Measurements from ENCODE around the gene CADM1. TPM values are rescaled to one million over a fixed set of nuclear protein-coding genes. Genes with fewer than 3 reads are reported as not detected.

CADM1 gene
- total RNA-seq, 1 donor, result 0.45 TPM

DNA sequence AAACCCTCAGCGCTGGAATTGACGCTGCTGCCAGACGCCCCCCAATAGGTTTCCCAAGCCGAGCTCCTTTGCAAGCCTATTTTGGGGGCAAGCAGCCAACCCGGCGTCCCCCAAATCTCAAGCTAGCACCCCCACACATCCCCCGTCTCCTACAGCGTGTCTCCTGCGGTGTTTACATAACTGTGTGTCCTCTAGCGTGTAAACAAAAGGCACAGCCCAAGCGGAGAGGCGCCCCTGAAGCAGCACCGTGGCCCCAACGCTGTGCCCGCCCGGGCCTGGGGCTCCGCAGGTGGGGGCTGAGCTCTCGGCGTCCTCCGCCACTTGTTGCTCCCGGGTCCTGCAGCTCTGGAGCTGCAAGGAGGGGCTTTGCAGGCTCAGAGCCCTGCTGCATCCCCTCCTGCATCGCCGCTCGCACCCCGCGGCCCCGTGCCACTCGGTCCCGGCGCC, 1.6 kb downstream of the CADM1 start:
- TF ChIP-seq CTCF (IDR thresholded peaks at IDR 0.05; ENCODE audit: insufficient read depth, low read length), result no peak
- no peak for DNase-seq (ENCODE audit: low read depth)
- H3K4me3 ChIP-seq (ENCODE audit: low read depth, low read length), result no peak overlapping the region

DNA sequence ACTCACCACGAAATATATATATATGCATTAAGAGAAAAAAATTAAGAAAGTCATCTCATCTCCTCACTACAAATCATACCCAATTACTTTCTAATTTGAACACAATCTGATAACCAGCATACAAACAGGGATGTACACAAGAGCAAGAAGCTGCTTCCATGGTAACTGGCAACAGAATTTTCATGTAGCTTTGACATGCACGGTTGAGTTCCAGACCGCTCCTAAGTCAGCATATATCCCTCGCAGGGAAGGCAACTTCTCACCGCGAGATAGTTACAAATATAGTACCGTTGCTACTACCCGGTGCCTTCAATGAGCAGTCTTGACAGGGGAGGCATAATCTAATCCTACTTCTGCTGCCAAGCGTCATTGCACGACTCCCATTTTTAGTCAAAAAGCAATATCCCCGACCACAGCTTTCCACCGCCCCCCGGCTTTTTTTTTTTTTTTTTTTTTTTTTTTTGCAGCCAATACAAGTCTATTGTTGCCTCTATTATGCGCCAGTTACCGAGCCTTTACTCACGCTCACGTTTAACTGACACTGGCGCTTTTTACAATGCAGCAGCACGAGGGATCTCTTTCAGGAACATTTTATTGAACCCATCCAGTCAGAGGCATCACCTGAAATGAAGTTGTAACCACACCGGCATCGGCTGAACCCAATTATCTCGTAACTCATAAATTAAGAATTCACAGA, 2.2 kb downstream of the CADM1 start:
- TF ChIP-seq CTCF (IDR thresholded peaks at IDR 0.05; ENCODE audit: insufficient read depth, low read length), result no peak
- H3K4me3 ChIP-seq (ENCODE audit: low read depth, low read length), result no peak overlapping the region
- no peak for DNase-seq (ENCODE audit: low read depth)

DNA sequence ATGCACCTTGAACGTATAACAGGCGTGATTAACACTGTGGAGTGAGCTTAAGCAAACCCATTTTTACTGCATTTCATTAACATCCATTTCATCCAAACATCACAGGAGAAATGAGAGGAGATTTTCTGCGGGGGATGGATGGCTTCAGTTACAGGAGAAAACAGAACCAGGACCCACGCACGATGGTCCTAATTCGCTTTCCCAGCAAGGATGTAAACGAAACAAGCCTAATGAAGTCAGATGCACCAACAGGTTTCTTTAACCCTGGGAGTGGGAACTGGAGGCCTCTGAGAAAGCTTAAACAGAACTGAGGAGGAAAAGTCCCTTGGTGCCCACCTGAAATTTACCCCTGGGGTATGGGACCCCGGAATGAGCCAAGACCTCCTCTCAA, 2.7 kb downstream of the CADM1 start:
- TF ChIP-seq CTCF (IDR thresholded peaks at IDR 0.05; ENCODE audit: insufficient read depth, low read length), result no peak
- H3K4me3 ChIP-seq (ENCODE audit: low read depth, low read length), result no peak overlapping the region
- no peak for DNase-seq (ENCODE audit: low read depth)

- H3K4me3 ChIP-seq (ENCODE audit: low read depth, low read length), result no peak overlapping the region
- TF ChIP-seq CTCF (IDR thresholded peaks at IDR 0.05; ENCODE audit: insufficient read depth, low read length), result no peak
- DNase-seq (ENCODE audit: low read depth), result no peak
These were observed 3.4 kb downstream of the CADM1 start for GRCh38 chr11:115500547-115501501.

GRCh38 chr11:115499891-115500290, 4.3 kb downstream of the CADM1 start:
- no peak for DNase-seq (ENCODE audit: low read depth)
- no peak overlapping the region for H3K4me3 ChIP-seq (ENCODE audit: low read depth, low read length)
- TF ChIP-seq CTCF (IDR thresholded peaks at IDR 0.05; ENCODE audit: insufficient read depth, low read length), result no peak

DNA sequence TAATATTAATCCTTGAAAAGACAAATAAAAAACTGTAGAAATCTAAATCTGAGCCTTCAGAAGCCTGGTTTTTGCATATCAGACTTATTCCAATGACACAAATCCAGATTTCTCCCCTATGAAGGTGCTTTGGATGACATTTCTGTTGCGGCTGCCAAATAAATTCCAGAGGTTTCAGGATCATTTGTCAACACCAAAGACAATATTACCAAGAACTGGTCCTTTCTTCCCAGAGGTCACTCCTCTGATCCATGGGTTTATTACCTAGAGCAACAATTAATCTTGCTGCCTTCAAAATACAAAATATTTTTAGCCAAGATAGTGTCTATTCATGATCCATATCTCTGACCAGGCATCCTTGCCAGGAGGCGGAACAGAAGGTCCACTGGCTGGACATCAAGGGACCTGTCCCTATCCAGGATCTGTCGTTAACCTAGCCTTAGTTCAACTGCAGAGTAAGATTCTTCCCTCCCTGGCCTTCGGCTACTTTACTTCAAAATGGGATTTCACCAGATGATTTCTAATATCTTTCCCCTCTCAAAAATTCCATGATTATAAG, 4.9 kb downstream of the CADM1 start:
- no peak for DNase-seq (ENCODE audit: low read depth)
- no peak overlapping the region for H3K4me3 ChIP-seq (ENCODE audit: low read depth, low read length)
- TF ChIP-seq CTCF (IDR thresholded peaks at IDR 0.05; ENCODE audit: insufficient read depth, low read length), result no peak

All from fibroblast of the aortic adventitia (primary cell).